SK-N-SH treated with all-trans-retinoic acid at 6 μM for 48 hours (cell line): ENCODE data around the gene MCU.

Experiments
- CSDC2 ChIP-seq: fragments of 250-450 bp; sonication (Bioruptor Pico); IDR thresholded peaks from 2 replicates; pipeline ENCODE4 v1.5.0; 2020; ENCODE audit warnings: mild to moderate bottlenecking, moderate library complexity
- ESRRG ChIP-seq: fragments of 250-450 bp; sonication (Bioruptor Pico); IDR thresholded peaks from 2 replicates; pipeline ENCODE4 v1.6.1; 2021; ENCODE audit warnings: mild to moderate bottlenecking
- GLIS3 ChIP-seq: fragments of 250-450 bp; sonication (Bioruptor Pico); IDR thresholded peaks from 2 replicates; pipeline ENCODE4 v1.5.0; 2020; ENCODE audit warnings: mild to moderate bottlenecking, moderate library complexity
- PATZ1 ChIP-seq: fragments of 250-450 bp; sonication (Bioruptor Pico); IDR thresholded peaks from 2 replicates; pipeline ENCODE4 v1.8.0; 2020; ENCODE audit warnings: mild to moderate bottlenecking, moderate library complexity, borderline replicate concordance
- TSHZ2 ChIP-seq: fragments of 250-450 bp; sonication (Bioruptor Pico); IDR thresholded peaks from 2 replicates; pipeline ENCODE4 v1.5.0; 2020; ENCODE audit warnings: mild to moderate bottlenecking, moderate library complexity
- ZFP3 ChIP-seq: fragments of 250-450 bp; sonication (Bioruptor Pico); IDR thresholded peaks from 2 replicates; pipeline ENCODE4 v1.5.0; 2020; ENCODE audit warnings: mild to moderate bottlenecking, moderate library complexity
- ZNF70 ChIP-seq: fragments of 450-650 bp; formaldehyde crosslinking; IDR thresholded peaks from 2 replicates; pipeline ENCODE4 v1.5.0; 2020; ENCODE audit warnings: mild to moderate bottlenecking, moderate library complexity
- ZNF8 ChIP-seq: fragments of 450-650 bp; formaldehyde crosslinking; IDR thresholded peaks from 2 replicates; pipeline ENCODE4 v1.5.0; 2020; ENCODE audit warnings: mild to moderate bottlenecking, moderate library complexity
- TF ChIP-seq, protein P1 (sequence below): fragments of 250-450 bp; sonication (Bioruptor Pico); IDR thresholded peaks from 2 replicates; pipeline ENCODE4 v1.8.0; 2021; ENCODE audit warnings: low read depth, mild to moderate bottlenecking, moderate library complexity, borderline replicate concordance

DNA sequence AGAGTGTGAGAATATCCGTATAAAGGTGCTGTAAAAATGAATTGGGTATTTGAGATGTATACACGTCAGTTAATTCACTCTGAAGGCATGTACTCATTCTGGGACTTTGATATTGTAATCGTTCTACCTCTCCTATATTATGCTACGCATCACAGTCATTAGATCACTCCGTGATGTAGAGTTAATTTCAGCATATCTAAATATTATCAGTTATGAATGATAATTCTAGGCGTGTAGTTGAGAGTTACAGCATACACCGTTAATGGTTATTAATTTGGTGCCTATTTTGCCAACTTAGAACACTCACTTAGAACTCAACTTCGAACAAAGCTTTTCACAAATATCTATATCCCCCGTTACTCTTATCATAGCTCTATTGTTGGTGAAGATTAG, 477 bp upstream of the MCU start:
- TF ChIP-seq, protein P1, sequence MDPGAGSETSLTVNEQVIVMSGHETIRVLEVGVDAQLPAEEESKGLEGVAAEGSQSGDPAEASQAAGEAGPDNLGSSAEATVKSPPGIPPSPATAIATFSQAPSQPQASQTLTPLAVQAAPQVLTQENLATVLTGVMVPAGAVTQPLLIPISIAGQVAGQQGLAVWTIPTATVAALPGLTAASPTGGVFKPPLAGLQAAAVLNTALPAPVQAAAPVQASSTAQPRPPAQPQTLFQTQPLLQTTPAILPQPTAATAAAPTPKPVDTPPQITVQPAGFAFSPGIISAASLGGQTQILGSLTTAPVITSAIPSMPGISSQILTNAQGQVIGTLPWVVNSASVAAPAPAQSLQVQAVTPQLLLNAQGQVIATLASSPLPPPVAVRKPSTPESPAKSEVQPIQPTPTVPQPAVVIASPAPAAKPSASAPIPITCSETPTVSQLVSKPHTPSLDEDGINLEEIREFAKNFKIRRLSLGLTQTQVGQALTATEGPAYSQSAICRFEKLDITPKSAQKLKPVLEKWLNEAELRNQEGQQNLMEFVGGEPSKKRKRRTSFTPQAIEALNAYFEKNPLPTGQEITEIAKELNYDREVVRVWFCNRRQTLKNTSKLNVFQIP = no peak
- no peak for TF ChIP-seq ZNF8
- no peak for TF ChIP-seq CSDC2 (CRISPR knock-in tag)
- no peak for TF ChIP-seq TSHZ2 (CRISPR knock-in tag)
- no peak for TF ChIP-seq GLIS3 (CRISPR knock-in tag)
- no peak for TF ChIP-seq ZNF70 (CRISPR knock-in tag)
- TF ChIP-seq ZFP3 (CRISPR knock-in tag) = no peak
- TF ChIP-seq PATZ1 (CRISPR knock-in tag) = no peak
- no peak for TF ChIP-seq ESRRG (CRISPR knock-in tag)
